HepG2 (cell line): ENCODE results near the gene CALR. TPM values are rescaled to one million over a fixed set of nuclear protein-coding genes. Genes with fewer than 3 reads are reported as not detected.
A peak's percentile ranks its signal among the peaks of the same experiment; 100 is the strongest.

ENCODE experiments used
- BATF2 ChIP-seq: sonication (generic); formaldehyde crosslinking; IDR thresholded peaks from 2 replicates; pipeline ENCODE4 v1.8.0; 2022; ENCODE audit warnings: mild to moderate bottlenecking, missing genetic modification reagents, moderate library complexity
- ELF1 ChIP-seq: sonication (generic); formaldehyde crosslinking; IDR thresholded peaks from 2 replicates; pipeline ENCODE4 v1.4.0; 2020; ENCODE audit warnings: missing genetic modification reagents
- FUBP1 ChIP-seq: sonication (generic); formaldehyde crosslinking; IDR thresholded peaks from 2 replicates; pipeline ENCODE4 v1.5.1; 2020; ENCODE audit warnings: missing genetic modification reagents, mild to moderate bottlenecking, borderline replicate concordance
- HDAC1 ChIP-seq: sonication (generic); formaldehyde crosslinking; IDR thresholded peaks from 2 replicates; pipeline ENCODE4 v1.5.1; 2020; ENCODE audit warnings: mild to moderate bottlenecking, missing genetic modification reagents
- ISL2 ChIP-seq: sonication (generic); formaldehyde crosslinking; IDR thresholded peaks from 2 replicates; pipeline ENCODE4 v1.5.0; 2020; ENCODE audit warnings: missing genetic modification reagents
- NR2F1 ChIP-seq, 2 experiments: fragments of 450-650 bp in 1 of 2; formaldehyde crosslinking in 1 of 2; IDR thresholded peaks; 2 replicates each; pipeline versions ENCODE4 v1.5.0 to v1.6.1; 2016 to 2020; ENCODE audit warnings: mild to moderate bottlenecking in 1 of 2, missing compliant biosample characterization in 1 of 2, missing genetic modification reagents in 1 of 2, moderate library complexity in 1 of 2
- PCBP1 ChIP-seq: fragments of 200-400 bp; formaldehyde crosslinking; IDR thresholded peaks from 2 replicates; pipeline ENCODE4 v1.6.1; 2017; ENCODE audit warnings: mild to moderate bottlenecking, low read depth, low read length, borderline replicate concordance
- PRPF4 ChIP-seq: fragments of 200-400 bp; formaldehyde crosslinking; IDR thresholded peaks from 2 replicates; pipeline ENCODE4 v1.6.1; 2016; ENCODE audit warnings: low read length, low read depth; ENCODE audit not compliant: poor library complexity, severe bottlenecking
- SAFB2 ChIP-seq: sonication (generic); formaldehyde crosslinking; IDR thresholded peaks from 2 replicates; pipeline ENCODE4 v1.5.1; 2020; ENCODE audit warnings: missing genetic modification reagents, low read depth, mild to moderate bottlenecking, borderline replicate concordance
- SMYD3 ChIP-seq: sonication (generic); formaldehyde crosslinking; IDR thresholded peaks from 2 replicates; pipeline ENCODE4 v1.8.1; 2023; ENCODE audit warnings: mild to moderate bottlenecking, missing genetic modification reagents
- TAF15 ChIP-seq: fragments of 200-400 bp; formaldehyde crosslinking; IDR thresholded peaks from one replicate; pipeline ENCODE4 v1.6.1; 2018; ENCODE audit warnings: mild to moderate bottlenecking, low read depth, low read length; ENCODE audit not compliant: poor library complexity, severe bottlenecking
- TEAD3 ChIP-seq: optimal IDR thresholded peaks from 2 replicates; pipeline ENCODE3; 2016; ENCODE audit warnings: borderline replicate concordance
- THAP8 ChIP-seq: sonication (generic); formaldehyde crosslinking; IDR thresholded peaks from 2 replicates; pipeline ENCODE4 v1.5.1; 2020; ENCODE audit warnings: missing genetic modification reagents, mild to moderate bottlenecking, borderline replicate concordance
- ZBTB44 ChIP-seq: sonication (generic); formaldehyde crosslinking; IDR thresholded peaks from 2 replicates; pipeline ENCODE4 v1.4.0; 2020; ENCODE audit warnings: missing genetic modification reagents
- ZFP41 ChIP-seq: sonication (generic); formaldehyde crosslinking; IDR thresholded peaks from 2 replicates; pipeline ENCODE4 v1.4.0; 2020; ENCODE audit warnings: mild to moderate bottlenecking, missing genetic modification reagents, borderline replicate concordance
- ZGPAT ChIP-seq: IDR thresholded peaks from 2 replicates; pipeline ENCODE4 v1.6.1; 2016; ENCODE audit warnings: mild to moderate bottlenecking
- ZNF138 ChIP-seq: sonication (generic); formaldehyde crosslinking; IDR thresholded peaks from 2 replicates; pipeline ENCODE4 v1.5.0; 2020; ENCODE audit warnings: mild to moderate bottlenecking, low read depth, missing genetic modification reagents
- ZNF17 ChIP-seq: sonication (generic); formaldehyde crosslinking; IDR thresholded peaks from 2 replicates; pipeline ENCODE4 v1.5.0; 2020; ENCODE audit warnings: mild to moderate bottlenecking, missing genetic modification reagents
- ZNF34 ChIP-seq: sonication (generic); formaldehyde crosslinking; IDR thresholded peaks from 2 replicates; pipeline ENCODE4 v1.4.0; 2020; ENCODE audit warnings: mild to moderate bottlenecking, missing genetic modification reagents, borderline replicate concordance
- ZNF580 ChIP-seq: IDR thresholded peaks from 2 replicates; pipeline ENCODE4 v1.6.1; 2016; ENCODE audit warnings: low read depth, borderline replicate concordance
- ZNF737 ChIP-seq: sonication (generic); formaldehyde crosslinking; IDR thresholded peaks from 2 replicates; pipeline ENCODE4 v1.5.0; 2020; ENCODE audit warnings: missing genetic modification reagents, mild to moderate bottlenecking, borderline replicate concordance
- ZNF781 ChIP-seq: sonication (generic); formaldehyde crosslinking; IDR thresholded peaks from 2 replicates; pipeline ENCODE4 v1.5.1; 2020; ENCODE audit warnings: borderline replicate concordance, mild to moderate bottlenecking, missing genetic modification reagents; ENCODE audit errors: not compliant biosample characterization
- ZNF788 ChIP-seq: sonication (generic); formaldehyde crosslinking; IDR thresholded peaks from 2 replicates; pipeline ENCODE4 v1.5.0; 2020; ENCODE audit warnings: mild to moderate bottlenecking, missing genetic modification reagents, borderline replicate concordance
- polyA plus RNA-seq, 8 experiments: library from polyadenylated mRNA; depleted of rRNA in 3 of 8; stranded (reverse) in 7 of 8; unstranded in 1 of 8; fragments of >200 nt; fragmentation: Illumina TruSeq in 4 of 8; extraction: Trizol in 4 of 8; gene quantifications; 2 replicates each; pipeline versions ENCODE4 v1.2.1 to v1.2.3, GENCODE V29; 2011 to 2016; ENCODE audit warnings: low read depth in 4 of 8, missing spikeins in 1 of 8, mixed read lengths in 1 of 8; ENCODE audit not compliant: insufficient read depth in 1 of 8
- total RNA-seq, 5 experiments: library from RNA; depleted of rRNA; stranded (reverse); fragments of >200 nt; fragmentation: Illumina TruSeq; extraction: Trizol; gene quantifications; 2 replicates each; pipeline ENCODE4 v1.2.3, GENCODE V29; 2016; ENCODE audit warnings: low read depth in 1 of 5

The CALR gene
- total and polyA plus RNA-seq, 2 of the 13 experiments (the other 11 are each of a cell fraction or from before 2014, with no cell fraction given) = 898 to 934 TPM

GRCh38 chr19:12983542-12984142 is 45.2 kb downstream of the CALR start (continued):
- no peak for TF ChIP-seq FUBP1
- no peak for TF ChIP-seq TAF15
- no peak for TF ChIP-seq ZNF17 (CRISPR knock-in tag)
- no peak for TF ChIP-seq ELF1
- no peak; the same call in 1 of the 2 replicates for TF ChIP-seq SMYD3 (CRISPR knock-in tag)
- no peak for TF ChIP-seq ZNF737
- no peak for TF ChIP-seq ISL2 (CRISPR knock-in tag)
- no peak for TF ChIP-seq SAFB2 (CRISPR knock-in tag)
- TF ChIP-seq NR2F1 (CRISPR knock-in tag; IDR thresholded peaks at IDR 0.05) = no peak
- TF ChIP-seq TEAD3 (CRISPR knock-in tag) = peak; percentile 83
- TF ChIP-seq ZNF138 (CRISPR knock-in tag) = no peak
- TF ChIP-seq THAP8 (CRISPR knock-in tag) = no peak
- peak; percentile 46; the same call in 1 of the 2 replicates for TF ChIP-seq HDAC1 (CRISPR knock-in tag)
- no peak for TF ChIP-seq PRPF4
- TF ChIP-seq ZFP41 = no peak
- TF ChIP-seq PCBP1 = no peak
- TF ChIP-seq ZNF34 (CRISPR knock-in tag) = no peak
- TF ChIP-seq ZNF580 = peak; percentile 71; the same call in 1 of the 2 replicates
- TF ChIP-seq ZGPAT (CRISPR knock-in tag) = peak; percentile 30; the same call in 1 of the 2 replicates
- TF ChIP-seq ZNF788 = peak; percentile 79; the same call in 1 of the 2 replicates
- TF ChIP-seq ZBTB44 (CRISPR knock-in tag) = peak; percentile 12; the same call in 1 of the 2 replicates
- TF ChIP-seq ZNF781 (CRISPR knock-in tag) = no peak
- TF ChIP-seq BATF2 (CRISPR knock-in tag) = no peak
